A549 treated with CORT108297 at 1 μM for 4 hours (cell line): ENCODE measurements around the gene LSR. TPM values are rescaled to one million over a fixed set of nuclear protein-coding genes. Genes with fewer than 3 reads are reported as not detected.

ENCODE experiments used
- total RNA-seq: library from RNA; stranded (reverse); fragments of 200-300 nt; extraction: Qiagen RNA extraction; gene quantifications from 5 replicates; pipeline ENCODE4 v1.2.3, GENCODE V29; 2022

The LSR gene, protein sequence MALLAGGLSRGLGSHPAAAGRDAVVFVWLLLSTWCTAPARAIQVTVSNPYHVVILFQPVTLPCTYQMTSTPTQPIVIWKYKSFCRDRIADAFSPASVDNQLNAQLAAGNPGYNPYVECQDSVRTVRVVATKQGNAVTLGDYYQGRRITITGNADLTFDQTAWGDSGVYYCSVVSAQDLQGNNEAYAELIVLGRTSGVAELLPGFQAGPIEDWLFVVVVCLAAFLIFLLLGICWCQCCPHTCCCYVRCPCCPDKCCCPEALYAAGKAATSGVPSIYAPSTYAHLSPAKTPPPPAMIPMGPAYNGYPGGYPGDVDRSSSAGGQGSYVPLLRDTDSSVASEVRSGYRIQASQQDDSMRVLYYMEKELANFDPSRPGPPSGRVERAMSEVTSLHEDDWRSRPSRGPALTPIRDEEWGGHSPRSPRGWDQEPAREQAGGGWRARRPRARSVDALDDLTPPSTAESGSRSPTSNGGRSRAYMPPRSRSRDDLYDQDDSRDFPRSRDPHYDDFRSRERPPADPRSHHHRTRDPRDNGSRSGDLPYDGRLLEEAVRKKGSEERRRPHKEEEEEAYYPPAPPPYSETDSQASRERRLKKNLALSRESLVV
- total RNA-seq: 7.1 to 11.5 TPM (median 10.2 TPM) in 5 replicates

DNA sequence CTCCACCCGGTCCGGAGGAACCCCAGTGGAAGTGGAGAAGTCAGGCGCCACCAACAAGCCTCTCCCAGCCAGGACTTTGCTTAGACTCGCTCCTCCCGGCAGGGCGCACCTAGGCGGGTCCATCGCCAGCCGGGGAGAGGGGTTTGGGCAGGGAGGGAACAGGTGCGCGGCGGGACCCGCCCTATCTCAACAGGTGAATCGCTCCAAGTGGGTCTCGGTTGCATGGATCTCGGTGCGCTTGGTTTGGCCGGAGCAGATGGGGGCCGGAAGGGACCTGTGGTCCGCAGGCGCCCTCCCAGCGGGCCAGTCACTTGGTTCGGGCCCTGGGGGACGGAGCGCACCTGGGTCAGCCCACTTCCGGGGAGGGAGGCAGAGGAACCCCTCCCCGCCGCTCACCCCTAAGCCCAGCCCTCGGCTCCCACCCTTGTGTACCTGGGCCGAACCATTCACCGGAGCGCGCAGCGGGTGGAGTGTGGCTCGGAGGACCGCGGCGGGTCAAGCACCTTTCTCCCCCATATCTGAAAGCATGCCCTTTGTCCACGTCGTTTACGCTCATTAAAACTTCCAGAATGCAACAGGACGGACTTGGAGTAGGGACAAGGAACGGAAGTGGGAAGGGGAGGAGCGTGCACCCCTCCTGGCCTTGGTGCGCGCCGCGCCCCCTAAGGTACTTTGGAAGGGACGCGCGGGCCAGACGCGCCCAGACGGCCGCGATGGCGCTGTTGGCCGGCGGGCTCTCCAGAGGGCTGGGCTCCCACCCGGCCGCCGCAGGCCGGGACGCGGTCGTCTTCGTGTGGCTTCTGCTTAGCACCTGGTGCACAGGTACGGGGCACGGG lies at the start of gene LSR:
TSS of gene LSR (plus strand) at position 693 of the 836 bp plus-strand sequence. CDS start at position 714, 21 bp downstream.

DNA sequence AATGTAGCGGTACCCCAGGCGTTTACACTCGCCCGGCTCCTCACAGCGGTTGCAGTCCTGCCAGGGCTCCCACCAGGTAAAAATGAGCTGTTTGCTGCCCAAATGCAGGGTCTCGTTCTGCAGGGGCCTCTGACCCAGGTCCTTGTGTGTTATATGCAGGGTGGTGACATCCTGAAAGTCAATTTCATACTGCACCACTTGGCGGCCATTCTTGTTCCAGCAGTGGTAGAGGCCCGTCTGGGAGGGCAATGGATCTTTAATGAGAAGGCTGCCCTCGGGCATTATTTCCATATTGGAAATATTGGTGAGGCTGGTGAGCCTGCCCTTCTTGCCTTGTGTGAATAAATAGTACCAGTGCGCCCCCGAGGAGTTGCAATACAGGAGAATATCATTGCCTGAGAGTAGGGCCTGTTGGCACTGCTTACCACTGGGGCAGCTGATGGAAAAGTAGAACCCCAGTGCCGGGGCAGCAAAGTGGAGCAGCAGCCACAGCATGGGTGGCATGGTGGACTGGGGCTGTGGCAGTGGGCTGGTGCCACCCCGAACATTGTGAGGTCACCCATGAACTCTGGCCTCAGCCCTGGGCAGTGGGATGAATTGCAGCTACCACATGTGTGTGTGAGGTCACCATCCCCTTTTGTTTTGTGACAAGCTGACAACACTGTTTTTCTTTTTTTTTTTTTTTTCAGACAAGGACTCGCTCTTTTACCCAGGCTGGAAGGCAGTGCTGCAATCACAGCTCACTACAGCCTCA lies 20.4 kb upstream of the LSR start, which contains the start of gene FAM187B:
TSS of gene FAM187B (minus strand) at position 563 of the 754 bp plus-strand sequence. CDS start at position 504, 59 bp downstream.

DNA sequence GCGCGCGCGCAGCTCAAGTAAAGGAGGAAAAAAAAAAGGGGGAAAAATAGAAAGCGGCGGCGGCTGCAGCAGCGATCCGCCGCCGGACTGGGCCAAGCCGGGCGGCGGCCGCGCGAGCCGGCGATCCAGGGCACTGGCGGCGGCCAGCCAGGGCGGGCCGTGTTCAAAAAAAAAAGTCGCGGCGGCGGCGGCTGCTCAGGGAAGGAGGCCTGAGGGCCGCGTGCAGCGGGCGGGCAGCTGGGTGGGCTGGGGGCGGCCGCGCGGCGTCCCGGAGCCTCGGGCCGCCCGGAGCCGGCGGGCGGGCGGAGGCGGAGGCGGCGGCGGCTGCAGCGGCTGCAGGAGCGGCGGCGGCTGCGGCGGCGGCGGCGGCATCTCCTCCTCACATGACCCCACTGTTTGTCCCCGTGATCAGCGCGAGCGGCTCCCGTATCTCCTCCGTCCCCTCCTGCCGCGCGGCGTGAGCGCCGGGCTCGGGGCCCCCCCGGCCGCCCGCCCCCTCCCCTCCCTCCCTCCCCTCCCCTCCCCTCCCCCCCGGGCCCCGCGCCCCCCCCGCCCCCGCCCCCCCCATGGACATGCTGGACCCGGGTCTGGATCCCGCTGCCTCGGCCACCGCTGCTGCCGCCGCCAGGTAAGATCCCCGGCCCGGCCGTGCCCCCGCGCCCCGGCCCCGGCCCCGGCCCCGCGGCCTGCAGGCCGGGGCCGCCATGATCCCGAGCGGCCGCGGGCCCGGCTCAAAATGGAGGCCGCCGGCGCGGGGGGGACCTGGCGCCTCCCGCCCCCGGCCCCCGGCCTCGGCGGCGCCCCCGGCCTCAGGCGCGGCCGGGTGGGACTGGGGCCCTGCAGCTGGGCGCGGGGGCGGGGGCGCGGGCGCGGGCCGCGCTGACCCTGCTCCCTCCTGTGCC lies 20.0 kb downstream of the LSR start, which contains the start of gene USF2:
TSS of gene USF2 (plus strand) at position 427 of the 902 bp plus-strand sequence. CDS start at position 567, 140 bp downstream.

DNA sequence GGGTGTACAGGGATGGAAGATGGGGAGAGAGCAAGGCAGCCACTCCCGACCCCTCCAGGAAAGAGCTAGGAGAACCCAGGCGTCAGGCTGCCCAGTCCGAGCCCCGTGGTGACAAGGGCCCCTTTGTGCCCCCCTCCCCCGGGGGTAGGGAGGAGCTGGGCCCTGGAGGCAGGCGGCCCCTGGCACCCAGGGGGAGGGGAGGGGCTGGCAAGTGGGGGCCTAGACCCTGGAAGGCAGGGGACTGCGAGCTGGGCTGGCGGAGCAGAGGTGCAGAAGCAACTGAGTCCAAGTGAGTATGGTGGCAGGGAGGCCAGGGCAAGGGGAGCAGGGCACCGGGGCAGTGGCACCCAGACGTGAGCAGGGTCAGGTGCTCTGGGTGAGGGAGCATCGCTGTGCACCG lies 43.1 kb downstream of the LSR start, which contains the start of gene MAG:
TSS of gene MAG (plus strand) at position 246 of the 400 bp plus-strand sequence. CDS start 3,248 bp downstream, outside the sequence.

Other genes starting within 250 kb of the LSR start
- 113 to 159 TPM (median 150 TPM) in 5 replicates for gene GRAMD1A, start 248.7 kb upstream of the LSR start, total RNA-seq
- gene SCN1B, start 218.5 kb upstream of the LSR start, total RNA-seq: 13.1 to 20.9 TPM (median 19.9 TPM) in 5 replicates
- 0.05 to 0.09 TPM (median 0.07 TPM) in 5 replicates for gene HPN, start 207.3 kb upstream of the LSR start, total RNA-seq
- 0.10 to 0.24 TPM (median 0.12 TPM) in 4 of 5 replicates, not detected in the other for gene FXYD3, start 133.2 kb upstream of the LSR start, total RNA-seq
- gene LGI4, start 113.9 kb upstream of the LSR start, total RNA-seq: 0.08 to 0.22 TPM (median 0.16 TPM) in 5 replicates
- gene FXYD1, start 110.2 kb upstream of the LSR start, total RNA-seq: 0.08 to 0.45 TPM (median 0.30 TPM) in 5 replicates
- gene FXYD7, start 105.7 kb upstream of the LSR start, total RNA-seq: 0.12 to 0.42 TPM (median 0.23 TPM) in 4 of 5 replicates, not detected in the other
- gene FXYD5, start 94.3 kb upstream of the LSR start, total RNA-seq: 199 to 233 TPM (median 227 TPM) in 5 replicates
- gene FAM187B, start 20.3 kb upstream of the LSR start, total RNA-seq: not detected in 5 replicates
- gene USF2, start 20.0 kb downstream of the LSR start, total RNA-seq: 112 to 163 TPM (median 159 TPM) in 5 replicates
- gene HAMP, start 33.5 kb downstream of the LSR start, total RNA-seq: 0.24 TPM in 1 of 5 replicates, not detected in the others
- 0.12 TPM in 1 of 5 replicates, not detected in the others for gene MAG, start 43.2 kb downstream of the LSR start, total RNA-seq
- gene CD22, start 80.2 kb downstream of the LSR start, total RNA-seq: 0.92 to 1.4 TPM (median 0.99 TPM) in 5 replicates
- gene FFAR1, start 98.9 kb downstream of the LSR start, total RNA-seq: 0.05 TPM in 1 of 5 replicates, not detected in the others
- not detected in 5 replicates for gene FFAR3, start 109.5 kb downstream of the LSR start, total RNA-seq
- not detected in 5 replicates for gene GPR42, start 122.1 kb downstream of the LSR start, total RNA-seq
- 0.03 TPM in 1 of 5 replicates, not detected in the others for gene FFAR2, start 199.3 kb downstream of the LSR start, total RNA-seq
- not detected in 5 replicates for gene KRTDAP, start 241.5 kb downstream of the LSR start, total RNA-seq